Lower leg skin (tissue), 3 donors: Measurements from ENCODE around the gene C4orf51.

ENCODE experiments used
- CTCF ChIP-seq, 3 donors: fragments of 450-650 bp; IDR thresholded peaks; one replicate each; pipeline ENCODE4 v1.5.1; 2016; ENCODE audit warnings: antibody characterized with exemption in 3 of 3, mild to moderate bottlenecking in 3 of 3, moderate library complexity in 2 of 3
- POLR2A ChIP-seq, 2 donors: fragments of 450-650 bp; IDR thresholded peaks; one replicate each; pipeline ENCODE4 v1.6.1; 2016 to 2017; ENCODE audit warnings: antibody characterized with exemption in 2 of 2, mild to moderate bottlenecking in 1 of 2, moderate library complexity in 1 of 2

- TF ChIP-seq CTCF (IDR thresholded peaks at IDR 0.05) (no peak), POLR2A (IDR thresholded peaks at IDR 0.05) (no peak)
Observed at GRCh38 chr4:145736241-145736831, 56.4 kb downstream of the C4orf51 start.
